ENCODE data around the gene YARS1.

The YARS1 gene

GRCh38 chr1:32761936-32762335 is 55.2 kb downstream of the YARS1 start:
- no peak for DNase-seq

GRCh38 chr1:32761253-32761877 is 55.8 kb downstream of the YARS1 start:
- DNase-seq, result peak; percentile 52

- DNase-seq, result no peak
These were observed 57.0 kb downstream of the YARS1 start for GRCh38 chr1:32759997-32760623.

GRCh38 chr1:32759521-32759981 is 57.6 kb downstream of the YARS1 start:
- no peak for DNase-seq

GRCh38 chr1:32758795-32759430 is 58.2 kb downstream of the YARS1 start:
- no peak for DNase-seq

DNA sequence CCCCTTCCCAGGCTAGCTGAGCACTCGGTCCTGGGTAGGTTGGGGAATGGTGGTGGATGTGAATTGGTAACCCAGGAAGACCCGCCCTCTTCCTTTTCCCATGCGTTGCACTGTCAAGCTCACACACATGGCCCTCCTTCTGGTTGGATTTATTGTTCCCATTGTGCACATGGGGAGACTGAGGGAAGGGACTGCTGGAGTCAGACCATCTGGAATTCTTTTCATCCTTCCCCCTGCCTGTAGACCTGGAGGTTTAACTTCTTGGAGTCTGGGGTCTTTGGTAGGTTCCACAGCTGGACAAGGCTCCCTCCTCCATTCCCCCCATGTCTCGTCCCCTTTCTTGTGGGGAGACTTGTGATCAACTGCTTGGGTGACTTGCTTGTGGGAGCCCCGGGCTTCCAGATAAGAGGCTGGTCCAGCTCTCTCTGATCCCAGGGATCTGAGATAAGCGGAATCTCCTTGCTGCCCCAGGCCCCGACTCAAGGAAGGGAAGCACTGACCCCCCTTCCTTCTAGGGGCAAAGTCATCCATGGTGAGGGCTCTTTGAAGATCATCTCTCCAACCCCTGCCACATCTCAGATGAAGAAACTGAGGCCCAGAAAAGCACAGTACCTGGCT is 58.9 kb downstream of the YARS1 start:
- DNase-seq, result no peak

- no peak for DNase-seq
These were observed 59.8 kb downstream of the YARS1 start for GRCh38 chr1:32757213-32757895.

- DNase-seq, result no peak
These were observed 61.4 kb downstream of the YARS1 start for GRCh38 chr1:32755810-32756159.

- DNase-seq, result no peak
These were observed 61.9 kb downstream of the YARS1 start for GRCh38 chr1:32755098-32755809.

DNA sequence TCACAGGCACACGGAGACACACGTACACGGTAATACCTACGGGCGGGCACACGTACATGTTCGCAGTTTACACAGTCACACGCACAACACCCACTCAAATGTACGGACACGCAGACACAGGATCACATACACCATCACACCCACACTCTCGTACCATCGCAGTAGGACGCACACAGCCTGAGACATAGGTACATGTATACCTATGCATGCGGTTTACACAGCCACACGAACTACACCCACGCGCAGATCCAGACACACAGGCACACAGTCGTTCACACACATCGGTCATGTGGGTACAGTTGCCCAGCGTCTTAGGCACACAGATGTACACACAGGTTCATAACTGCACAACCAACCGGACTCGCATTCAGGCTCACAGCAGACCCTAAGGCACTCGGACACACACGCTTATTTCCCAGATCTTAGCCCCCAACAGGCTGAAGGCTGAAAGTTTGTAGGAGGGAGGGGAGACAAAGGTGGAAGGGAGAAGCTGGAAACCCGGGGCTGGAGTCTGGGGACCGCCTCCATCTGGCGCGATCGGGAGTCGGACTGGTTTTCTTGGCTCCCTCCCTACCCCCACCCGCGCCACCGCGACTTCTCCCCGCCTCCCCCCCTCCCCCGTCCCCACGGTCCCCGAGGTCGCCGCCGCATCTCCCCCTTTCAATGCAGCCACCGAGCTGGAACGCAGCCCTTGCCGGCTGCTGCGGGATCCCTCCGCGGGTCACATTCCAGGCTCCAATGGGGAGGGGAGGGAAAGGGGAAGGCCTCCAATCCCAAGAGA is 62.7 kb downstream of the YARS1 start:
- DNase-seq, result peak; percentile 43

GRCh38 chr1:32753532-32754316 is 63.4 kb downstream of the YARS1 start:
- peak; percentile 72 for DNase-seq

GRCh38 chr1:32749771-32750170 is 67.4 kb downstream of the YARS1 start:
- no peak for DNase-seq

GRCh38 chr1:32749332-32749731 is 67.8 kb downstream of the YARS1 start:
- no peak for DNase-seq

DNA sequence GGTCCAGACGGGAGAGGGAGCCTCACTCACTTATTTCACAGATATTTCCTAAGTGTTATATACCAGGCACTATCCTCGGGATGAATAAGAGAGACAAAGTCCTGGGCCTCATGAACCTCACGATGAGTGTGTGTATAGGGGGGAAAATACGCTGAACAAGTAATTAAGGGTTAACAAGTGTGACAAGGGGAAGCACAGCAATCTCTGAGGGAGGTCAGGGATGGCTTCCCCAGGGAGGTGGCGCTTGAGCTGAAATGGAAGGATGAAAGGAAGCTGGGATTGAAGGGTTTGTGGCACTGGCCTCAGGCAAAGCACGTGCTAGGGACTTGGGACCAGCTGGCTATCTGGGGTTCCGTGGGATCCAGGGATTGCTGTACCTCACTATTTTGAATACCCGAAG is 68.2 kb downstream of the YARS1 start:
- DNase-seq, result no peak

DNA sequence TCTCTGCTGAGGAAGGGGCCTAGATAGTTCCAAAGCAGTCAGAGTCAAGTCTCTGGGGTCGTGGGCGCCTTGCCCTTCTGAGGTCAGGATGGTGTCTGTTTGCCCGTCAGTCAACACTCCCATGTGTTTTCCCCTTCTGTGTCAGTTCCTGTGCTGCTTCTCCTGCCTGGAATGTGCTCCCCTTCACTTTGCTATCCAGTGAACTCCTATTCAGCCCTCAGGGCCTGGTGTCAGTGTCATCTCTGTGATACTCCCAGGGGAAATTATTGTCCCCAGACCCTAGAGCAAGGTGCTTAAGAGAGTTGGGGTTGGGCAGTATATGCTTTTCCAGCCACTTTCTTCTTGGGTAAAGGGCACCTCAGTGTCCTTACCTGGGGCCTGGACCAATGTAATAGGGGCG is 68.8 kb downstream of the YARS1 start:
- no peak for DNase-seq

DNA sequence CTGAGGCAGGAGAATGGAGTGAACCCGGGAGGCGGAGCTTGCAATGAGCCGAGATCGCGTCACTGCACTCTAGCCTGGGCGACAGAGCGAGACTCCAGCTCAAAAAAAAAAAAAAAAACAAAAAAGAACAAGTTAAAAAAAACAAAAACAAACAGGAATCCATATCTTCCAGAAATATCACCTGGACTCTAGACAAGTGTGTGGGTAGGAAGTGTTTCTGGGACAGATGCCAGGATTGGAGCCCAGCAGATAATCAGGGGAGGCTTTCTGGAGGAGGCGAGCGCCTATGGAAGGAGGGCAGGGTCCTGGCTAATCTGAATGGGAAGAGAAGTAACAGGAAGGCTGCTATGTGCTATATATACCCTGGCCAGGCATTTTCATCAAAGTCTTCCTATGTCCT is 71.0 kb downstream of the YARS1 start:
- peak; percentile 10 for DNase-seq

DNA sequence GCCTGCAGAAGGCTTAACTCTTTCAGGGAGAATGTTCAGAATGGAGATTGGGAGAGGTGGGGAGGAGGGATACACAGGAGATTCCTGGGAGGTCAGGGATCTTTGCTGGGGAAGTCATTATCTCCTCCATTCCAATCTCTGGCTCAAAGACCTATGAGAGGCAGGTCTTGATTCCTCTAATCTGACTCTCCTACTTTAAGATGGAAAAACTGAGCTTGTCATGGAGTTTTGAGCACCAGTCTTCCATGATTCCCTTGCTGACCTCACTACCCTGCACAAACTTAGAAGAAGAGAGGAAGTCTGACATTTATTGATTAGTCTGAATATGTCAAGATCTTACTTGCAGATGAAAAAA is 73.1 kb downstream of the YARS1 start:
- DNase-seq, result no peak

GRCh38 chr1:32743380-32744070 is 73.6 kb downstream of the YARS1 start:
- no peak for DNase-seq

GRCh38 chr1:32742956-32743355 is 74.2 kb downstream of the YARS1 start:
- DNase-seq, result no peak

GRCh38 chr1:32742199-32742947 is 74.8 kb downstream of the YARS1 start:
- no peak for DNase-seq
